Measurements from ENCODE around the gene MGAT4B.

MGAT4B gene

DNA sequence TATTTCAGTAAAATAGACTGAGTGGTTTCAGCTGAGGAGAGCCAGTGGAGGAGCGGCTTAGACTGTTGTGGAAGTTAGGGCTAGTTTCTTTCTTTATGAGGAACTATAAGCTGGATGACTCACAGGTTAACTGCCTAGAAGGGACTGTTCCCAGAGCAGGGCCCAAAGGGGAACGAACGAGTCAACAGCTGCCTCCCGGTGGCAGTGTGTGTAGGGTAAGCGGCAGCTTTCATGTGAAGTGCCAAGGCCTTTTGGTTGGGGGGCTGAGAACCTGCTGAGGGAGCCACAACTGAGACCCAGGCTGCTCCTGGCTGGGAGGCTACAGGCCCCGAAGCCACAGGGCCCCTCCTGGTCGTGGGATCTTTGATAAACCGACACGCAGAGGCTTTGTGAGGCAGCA lies 21.0 kb upstream of the MGAT4B start:
- in situ Hi-C loops (cut with MboI; ENCODE audit: low sequenced_read_pairs): no loop called here

DNA sequence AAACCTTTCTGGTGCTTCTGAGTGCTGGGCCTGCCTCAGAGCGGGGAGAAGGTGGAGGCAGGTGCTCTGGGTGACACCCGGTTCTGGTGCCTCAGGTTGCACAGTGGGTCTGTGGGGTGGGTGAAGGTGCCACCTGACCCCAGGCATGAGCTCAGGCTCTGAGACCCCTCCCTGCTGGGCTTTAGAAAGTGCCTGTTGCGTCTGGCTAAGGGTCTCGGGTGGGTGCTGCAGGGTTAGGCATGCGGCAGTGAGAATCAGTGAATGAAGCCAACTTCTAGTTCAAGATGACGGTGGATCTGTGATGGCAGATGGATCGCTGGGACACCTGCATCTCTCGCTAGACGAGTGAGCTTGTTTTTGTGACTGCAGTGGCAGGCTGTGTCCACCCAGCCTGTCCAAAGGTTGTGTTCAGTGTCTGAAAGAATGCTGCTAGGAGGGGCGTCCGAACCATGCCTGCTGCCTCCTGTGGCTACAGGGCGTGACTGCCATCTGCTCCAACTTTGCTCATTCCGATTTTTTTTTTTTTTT lies 19.1 kb upstream of the MGAT4B start:
- in situ Hi-C loops (cut with MboI; ENCODE audit: low sequenced_read_pairs): no loop called here

DNA sequence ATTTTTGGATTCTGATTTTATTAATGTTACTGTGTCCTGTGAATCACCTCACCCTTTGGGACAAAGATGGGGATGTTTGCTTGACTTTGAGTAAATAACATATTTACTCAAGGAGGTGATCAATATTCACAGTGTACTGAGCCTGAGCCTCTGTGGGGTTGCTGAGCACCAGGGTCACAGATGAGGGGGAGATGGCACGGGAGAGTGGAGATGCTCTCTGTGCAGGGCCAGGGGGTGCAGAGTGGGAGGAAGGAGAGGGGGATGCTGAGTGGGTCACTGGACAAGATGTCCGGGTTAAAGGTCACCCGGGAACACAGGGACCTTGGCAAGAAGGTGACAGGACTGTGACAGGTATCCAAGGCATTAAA lies 18.1 kb upstream of the MGAT4B start:
- in situ Hi-C loops (cut with MboI; ENCODE audit: low sequenced_read_pairs): no loop called here

DNA sequence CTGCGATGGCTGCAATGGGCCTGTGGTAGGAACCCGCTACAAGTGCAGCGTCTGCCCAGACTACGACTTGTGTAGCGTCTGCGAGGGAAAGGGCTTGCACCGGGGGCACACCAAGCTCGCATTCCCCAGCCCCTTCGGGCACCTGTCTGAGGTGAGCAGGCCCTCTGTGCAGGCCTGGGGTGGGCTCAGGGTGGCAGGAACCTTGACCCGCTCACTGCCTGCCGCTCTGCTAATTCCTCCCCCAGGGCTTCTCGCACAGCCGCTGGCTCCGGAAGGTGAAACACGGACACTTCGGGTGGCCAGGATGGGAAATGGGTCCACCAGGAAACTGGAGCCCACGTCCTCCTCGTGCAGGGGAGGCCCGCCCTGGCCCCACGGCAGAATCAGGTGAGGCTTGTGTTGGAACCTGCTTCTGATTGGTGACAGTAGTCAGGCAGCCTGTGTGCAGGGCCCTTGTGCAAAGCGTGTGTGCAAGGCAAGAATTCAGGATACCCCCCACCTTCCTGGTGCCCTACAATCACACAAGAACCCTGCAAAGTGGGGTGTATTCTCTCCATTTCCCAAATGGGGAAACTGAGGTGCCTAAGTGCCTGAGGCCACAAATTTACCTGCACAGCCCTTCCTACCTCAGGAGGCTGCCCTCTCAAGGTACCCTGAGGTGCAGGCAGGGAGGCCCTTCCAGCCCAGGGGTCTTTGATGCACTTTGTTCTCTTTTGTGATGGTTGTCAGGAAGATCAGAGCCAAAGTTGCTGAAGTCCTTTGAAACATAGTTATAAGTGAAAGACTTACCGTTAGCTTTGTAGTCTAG lies 17.5 kb upstream of the MGAT4B start:
- in situ Hi-C loops (cut with MboI; ENCODE audit: low sequenced_read_pairs): no loop called here

DNA sequence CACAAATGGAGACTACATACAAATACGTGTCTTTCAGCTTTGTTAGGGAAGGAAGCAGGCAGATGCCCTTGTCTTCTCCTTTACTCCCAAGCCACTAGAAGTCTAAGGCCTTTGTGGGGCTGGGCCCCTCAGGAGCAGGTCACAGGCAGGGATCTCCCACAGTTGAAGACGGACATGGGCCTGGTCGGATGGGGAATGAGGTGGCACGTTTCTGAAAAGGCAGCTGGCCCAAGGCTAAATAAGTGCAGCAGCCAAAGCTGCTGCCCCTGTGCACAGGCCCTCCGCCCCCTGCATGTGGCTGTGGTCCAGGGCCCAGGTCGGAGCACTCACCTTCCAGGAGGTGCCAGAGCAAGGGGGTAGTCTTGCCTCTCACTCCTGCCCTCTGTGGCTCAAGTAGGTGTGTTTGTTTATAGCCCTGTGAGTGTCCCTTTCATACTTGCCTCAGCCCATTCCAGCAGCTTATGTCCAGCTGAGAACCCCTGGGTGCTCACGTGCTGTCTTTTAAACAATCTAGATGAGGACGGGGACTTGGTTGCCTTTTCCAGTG lies 15.9 kb upstream of the MGAT4B start:
- in situ Hi-C loops (cut with MboI; ENCODE audit: low sequenced_read_pairs): no loop called here

DNA sequence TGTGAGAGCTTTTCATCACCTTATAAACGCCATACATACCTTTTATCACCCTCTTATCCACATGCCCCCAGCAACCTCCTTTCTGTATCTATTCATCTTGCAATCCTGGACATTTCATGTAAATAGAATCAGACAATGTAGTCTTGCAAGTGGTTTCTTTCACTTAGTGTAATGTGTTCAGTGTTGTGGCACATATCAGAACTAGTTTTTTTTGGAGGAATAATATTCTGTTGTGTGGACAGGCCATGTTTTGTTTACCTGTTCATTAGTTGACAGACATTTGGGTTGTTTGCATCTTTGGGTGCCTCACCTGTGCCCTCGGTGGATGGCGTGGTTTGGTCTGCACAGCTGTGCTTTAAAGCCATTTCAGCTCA lies 15.4 kb upstream of the MGAT4B start:
- in situ Hi-C loops (cut with MboI; ENCODE audit: low sequenced_read_pairs): no loop called here

DNA sequence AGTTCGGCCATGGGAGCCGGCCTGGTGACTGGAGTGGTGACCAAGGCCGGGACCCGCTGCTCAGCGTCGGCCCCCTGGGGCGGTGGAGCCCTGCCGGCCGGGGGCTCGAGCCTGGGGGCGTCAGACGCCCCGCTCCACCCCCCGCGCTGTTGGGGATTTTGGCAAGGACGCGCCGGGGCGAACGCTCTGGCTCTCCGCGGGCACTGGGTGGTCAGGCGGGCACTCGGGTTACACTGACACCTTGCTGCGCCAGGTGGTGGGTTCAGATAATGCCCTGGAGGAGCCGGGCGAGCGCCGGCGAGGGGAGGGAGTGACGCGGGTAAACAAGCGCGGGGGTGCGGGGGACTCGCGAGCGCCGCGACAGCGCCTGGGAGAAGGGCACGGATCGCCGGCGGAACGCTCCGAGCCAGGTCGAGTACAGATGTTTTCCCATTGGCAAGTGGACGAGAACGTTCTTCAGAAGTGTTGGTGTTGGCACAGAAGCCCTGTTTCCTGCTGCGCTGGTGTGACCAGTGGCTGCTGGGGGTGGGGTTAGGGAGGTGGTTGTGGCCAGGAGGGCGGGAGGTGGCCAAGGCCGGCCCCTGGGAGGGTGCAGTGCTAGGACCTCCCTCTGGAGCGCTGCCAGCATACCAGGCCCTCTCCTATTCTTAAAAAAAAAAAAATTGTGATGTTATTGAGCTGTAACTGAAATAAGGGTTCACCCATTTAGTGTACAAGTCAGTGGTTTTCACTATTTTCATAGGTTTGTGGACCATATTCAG lies 14.8 kb upstream of the MGAT4B start:
- in situ Hi-C loops (cut with MboI; ENCODE audit: low sequenced_read_pairs): no loop called here

DNA sequence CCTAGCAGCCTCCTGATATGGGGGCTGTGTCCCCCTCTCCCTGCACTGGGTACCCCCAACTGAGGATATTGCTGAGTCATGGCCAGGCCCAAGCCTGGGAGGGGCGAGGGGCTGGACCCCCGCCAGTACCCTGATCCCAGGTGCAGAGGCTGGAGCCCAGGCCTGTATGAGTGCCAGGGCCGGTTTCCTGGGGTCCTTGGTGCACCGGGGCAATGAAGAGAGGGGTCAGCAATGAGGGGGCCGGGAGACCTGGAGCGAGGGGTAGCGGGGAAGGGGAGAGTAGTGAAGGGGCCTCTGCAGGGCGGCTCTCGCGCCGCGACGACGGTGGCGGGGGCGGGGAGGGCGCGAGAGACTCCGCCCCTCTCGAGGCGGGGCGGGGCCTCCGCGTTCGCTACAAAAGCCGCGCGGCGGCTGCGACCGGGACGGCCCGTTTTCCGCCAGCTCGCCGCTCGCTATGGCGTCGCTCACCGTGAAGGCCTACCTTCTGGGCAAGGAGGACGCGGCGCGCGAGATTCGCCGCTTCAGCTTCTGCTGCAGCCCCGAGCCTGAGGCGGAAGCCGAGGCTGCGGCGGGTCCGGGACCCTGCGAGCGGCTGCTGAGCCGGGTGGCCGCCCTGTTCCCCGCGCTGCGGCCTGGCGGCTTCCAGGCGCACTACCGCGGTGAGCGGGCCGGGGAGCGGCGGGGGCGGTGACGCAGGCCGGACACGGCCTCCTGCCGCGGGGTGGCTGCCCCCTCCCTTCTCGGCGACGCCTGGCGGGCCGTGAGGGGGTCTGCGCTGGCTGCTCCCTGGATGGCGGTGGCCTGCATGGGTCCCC lies 14.0 kb upstream of the MGAT4B start, which contains the start of gene SQSTM1:
Gene SQSTM1, plus strand, starts transcription at position 423 of the 815 bp plus-strand sequence. Its CDS starts 32 bp downstream, at position 455.
- in situ Hi-C loops (cut with MboI; ENCODE audit: low sequenced_read_pairs): no loop called here

DNA sequence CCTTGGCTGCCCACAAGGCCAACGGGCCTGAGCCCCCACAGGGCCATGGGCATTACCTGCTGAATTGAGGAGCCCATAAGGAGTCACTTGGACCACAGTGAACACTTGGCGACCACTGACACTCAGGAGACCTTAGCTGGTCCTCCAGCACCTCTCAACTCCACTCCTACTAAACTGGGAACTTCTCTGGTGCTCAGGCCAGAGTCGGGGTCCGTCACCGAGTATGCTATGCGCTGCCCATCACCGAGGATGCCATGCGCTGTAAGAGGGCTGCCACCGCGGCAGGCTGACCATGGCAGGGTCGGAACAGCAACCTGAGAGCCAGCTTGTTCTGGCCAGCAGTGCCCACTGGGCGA lies 13.4 kb upstream of the MGAT4B start:
- in situ Hi-C loops (cut with MboI; ENCODE audit: low sequenced_read_pairs): no loop called here

DNA sequence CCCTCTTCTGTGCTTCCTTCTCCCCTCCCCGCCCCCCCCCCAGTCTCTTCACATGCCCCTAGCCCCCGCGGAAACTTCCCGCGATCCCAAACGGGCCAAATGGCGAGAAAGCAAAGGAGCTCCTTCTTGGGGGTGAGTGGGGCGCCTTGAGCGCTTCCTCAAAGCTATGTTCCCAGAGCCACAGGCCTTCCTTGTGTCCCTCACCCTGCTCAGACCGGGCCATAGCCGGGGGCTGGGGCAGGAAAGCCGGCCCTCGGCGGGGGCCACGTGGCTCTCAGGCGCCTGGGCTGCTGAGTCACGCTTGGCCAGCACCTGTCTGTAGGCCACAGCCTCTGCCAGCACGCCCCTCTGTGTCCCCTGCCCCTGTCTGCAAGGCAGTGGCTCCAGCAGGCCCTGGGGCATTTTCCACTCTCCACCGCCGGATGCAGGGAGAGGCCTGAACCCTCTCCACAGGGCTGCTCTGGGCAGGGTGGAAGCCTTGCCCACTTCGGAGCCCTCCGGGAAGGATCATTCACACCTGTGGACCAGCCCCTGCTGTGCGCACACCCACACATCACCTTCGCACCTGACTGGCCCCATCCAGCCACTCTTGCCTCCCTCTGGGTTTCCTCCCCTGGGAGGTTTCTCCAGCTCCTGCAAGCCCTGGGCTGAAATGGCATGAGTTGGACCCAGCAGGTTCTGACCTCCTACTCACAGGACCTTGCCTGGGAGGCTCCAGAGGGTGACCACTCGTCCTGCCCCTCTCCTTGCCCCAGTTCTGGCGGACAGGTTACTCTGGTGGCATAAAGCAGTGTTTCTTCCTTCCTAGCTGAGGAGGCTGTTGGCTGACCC lies 12.8 kb upstream of the MGAT4B start:
- in situ Hi-C loops (cut with MboI; ENCODE audit: low sequenced_read_pairs): no loop called here

DNA sequence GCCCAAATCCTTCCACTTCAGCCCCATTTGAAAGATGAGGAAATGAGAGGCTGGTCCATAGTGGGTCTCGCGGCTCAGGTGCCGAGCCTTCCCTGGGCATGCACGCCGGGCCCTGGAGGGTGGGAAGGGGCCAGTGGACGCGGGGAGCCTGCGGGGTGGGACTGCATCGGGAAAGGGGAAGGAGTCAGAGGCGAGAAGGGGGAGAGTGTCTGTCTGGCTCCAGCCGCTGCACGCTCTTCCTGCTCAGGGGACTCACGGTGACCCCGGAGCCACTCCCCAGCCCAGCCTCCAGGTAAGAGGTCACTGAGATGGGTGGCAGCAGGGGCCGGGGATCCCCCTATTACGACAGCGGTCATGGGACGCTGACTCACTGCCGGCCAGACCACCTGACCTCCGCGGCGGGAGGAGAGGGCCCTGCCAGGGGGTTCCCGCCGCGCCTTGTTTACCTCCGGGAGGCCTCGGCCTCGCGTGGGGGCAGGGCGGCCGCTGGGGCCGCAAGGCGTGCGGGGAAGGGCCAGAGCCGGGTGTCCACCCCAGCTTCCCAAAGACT lies 12.2 kb upstream of the MGAT4B start:
- in situ Hi-C loops (cut with MboI; ENCODE audit: low sequenced_read_pairs): no loop called here

DNA sequence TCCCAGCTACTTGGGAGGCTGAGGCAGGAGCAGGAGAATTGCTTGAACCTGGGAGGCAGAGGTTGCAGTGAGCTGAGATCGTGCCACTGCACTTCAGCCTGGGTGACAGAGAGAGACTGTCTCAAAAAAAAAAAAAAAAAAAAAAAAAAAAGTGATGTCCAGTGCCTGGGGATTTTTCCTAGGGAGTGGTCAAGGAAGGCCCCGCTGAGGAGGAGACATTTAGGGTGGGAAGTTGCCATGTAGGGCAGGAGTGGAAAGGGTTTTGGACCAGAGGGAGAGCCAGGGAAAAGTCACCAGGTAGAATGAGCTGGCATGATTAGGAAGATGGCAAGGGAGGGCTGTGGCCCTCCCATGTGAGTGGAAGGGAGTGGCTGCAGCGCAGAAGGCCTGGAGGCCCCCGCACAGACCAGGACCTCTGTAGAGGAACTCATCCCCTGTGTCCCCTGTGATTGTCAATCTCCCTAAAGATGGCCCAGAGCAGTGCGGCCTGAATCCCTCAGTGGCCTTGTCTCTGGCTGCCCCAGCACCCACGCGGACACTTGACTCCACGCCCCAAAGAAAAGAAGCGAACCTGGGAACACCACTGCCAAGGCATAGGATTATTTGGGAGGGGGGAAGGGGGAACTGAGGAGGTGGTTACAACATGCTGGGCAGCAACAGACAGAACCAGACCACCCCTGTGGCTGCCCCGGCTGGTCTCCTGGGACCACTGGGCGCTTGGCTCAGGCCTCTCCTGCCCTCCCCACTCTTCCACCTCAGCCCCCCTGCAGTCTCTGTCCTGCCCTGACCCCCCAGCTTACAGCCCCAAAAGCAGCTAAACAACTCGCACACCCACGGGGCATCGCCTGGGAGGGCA lies 11.5 kb upstream of the MGAT4B start:
- in situ Hi-C loops (cut with MboI; ENCODE audit: low sequenced_read_pairs): no loop called here

DNA sequence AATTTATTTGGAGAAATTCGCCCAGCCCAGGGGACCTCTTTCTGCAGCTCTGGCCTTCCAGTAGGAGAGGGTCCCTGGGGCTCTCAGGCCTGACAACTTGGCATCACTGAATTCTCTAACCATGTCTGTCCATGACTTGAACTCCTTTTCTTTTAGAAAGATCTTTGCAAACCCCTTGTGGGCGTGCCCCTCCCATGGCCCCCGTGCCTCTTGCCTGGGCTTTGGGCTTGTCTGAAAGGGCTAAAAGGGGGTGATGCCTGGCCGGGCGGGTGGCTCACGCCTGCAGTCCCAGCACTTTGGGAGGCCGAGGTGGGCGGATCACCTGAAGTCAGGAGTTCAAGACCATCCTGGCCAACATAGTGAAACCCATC lies 10.8 kb upstream of the MGAT4B start:
- in situ Hi-C loops (cut with MboI; ENCODE audit: low sequenced_read_pairs): no loop called here

DNA sequence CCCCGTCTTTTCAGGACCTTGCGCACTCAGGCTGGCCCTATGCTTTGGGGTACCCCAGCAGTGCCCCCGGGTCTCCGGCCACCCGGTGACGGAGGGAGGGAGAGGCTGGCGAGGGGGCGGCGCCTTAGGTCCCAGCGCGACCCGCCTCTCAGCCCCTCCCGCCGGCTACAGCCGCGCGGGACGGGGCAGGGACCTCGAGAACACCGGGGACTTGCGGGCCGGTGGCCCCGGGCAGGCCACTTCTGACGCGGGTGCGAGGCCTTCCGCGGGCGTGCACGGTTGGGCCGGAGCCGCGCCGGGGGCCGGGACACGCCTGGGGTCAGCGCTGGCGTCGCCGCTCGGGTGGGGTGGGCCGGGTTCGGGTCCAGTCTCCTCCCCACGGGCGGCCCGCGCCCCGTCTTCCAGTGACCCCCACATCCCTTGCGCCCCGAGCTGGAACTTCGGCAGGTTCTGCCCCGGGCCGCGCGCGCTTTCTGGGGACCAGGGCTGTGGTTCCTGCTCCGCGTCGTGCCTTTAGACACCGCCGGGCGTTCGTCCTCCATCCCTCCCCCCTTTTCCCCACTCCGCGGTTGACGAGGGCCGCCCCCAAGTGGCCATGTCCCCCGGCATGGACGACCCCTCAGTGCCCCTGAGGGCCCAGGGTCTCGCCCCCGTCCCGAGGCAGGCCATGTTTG lies 10.3 kb upstream of the MGAT4B start:
- in situ Hi-C loops (cut with MboI; ENCODE audit: low sequenced_read_pairs): no loop called here

DNA sequence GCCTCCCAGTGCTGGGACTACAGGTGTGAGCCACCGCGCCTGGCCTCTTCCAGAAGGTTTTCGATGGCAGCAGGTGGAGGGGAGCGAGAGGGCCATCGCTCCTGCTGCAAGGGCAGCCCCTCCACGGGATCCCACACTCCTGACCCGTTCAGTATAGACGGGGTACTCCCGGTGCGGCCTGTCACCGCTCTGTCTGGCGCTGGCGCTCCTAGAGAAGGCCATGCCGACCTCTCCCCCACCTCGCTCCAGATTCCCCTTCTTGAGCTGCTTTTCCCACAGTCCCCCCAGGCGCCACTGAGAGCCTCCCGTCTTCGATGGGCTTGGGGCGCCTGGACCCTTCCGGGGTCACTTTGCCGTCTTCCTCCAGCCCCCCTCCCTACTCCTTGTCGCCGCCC lies 9.7 kb upstream of the MGAT4B start:
- in situ Hi-C loops (cut with MboI; ENCODE audit: low sequenced_read_pairs): no loop called here

DNA sequence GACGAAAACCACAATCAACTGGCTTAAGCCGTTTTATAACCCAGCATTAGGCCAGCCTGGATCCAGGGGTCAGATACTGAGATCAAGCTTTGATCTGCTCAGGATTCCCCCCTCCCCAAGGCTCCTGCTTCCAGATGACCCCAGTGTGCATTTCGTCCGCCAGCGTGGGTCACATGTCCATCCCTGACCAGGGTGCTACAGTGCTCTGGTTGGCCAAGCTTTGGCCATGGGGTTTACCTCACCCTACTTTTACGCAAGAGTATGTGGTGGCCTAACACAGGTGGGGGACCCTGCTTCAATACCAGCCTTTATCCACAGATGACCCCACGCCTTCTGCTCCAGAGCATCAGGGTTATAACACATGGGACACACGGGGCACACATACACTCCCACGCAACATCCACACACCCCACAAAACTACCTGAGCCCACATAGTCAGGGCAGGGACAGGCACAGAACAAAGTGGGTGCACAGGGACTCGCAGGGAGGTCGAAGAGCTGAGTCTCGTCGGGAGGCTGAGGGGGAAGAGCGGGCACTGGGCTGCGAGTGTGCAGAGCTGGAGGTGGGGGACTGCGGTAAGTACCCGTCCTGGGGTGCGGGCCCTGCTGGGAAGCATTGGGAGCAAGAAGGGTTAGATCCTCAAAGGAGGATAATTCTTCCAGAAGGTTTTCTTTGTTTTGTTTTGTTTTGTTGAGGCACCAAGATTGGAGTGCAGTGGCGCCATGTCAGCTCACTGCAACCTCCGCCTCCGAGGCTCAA lies 9.0 kb upstream of the MGAT4B start:
- in situ Hi-C loops (cut with MboI; ENCODE audit: low sequenced_read_pairs): no loop called here

DNA sequence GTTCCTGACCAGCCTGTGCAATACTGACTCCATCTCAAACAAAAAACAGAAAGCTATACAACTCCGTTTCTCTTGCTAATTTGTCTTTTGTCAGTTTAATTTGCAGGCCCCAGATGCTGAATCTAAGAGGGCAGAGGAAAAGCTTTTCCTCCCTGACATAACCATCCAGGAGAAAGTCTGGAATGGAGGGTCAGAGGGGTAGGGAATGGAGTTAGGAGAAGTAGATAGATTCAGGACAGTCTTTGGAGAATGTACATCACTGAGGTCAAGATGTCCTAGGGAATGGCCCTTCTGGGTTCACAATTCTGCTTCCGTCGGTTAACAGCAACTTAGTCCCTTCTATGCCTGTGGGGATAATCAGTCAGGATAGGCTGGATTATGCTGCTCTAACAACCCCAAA lies 7.4 kb upstream of the MGAT4B start:
- in situ Hi-C loops (cut with MboI; ENCODE audit: low sequenced_read_pairs): no loop called here
